Kidney (tissue), 14 donors: Measurements from ENCODE around the gene CRYAB. TPM values are rescaled to one million over a fixed set of nuclear protein-coding genes. Genes with fewer than 3 reads are reported as not detected.

Experiments used
- DNase-seq, 5 donors: peaks; one replicate each; pipeline ENCODE4 v3.0.0-alpha.2; 2013 to 2020
- FAIRE-seq: peaks from 2 replicates; lab custom pipeline; 2012; peaks lifted over from hg19 to GRCh38; lab: Jason Lieb, UNC
- H3K27ac ChIP-seq, 2 donors: one replicate each; pipeline ENCODE4 v1.7.0; 2013; ENCODE audit warnings: low read depth in 2 of 2, low read length in 2 of 2, inconsistent platforms in 1 of 2
- H3K27me3 ChIP-seq: one replicate; pipeline ENCODE4 v1.7.1; 2013; ENCODE audit warnings: low read length, inconsistent platforms; ENCODE audit not compliant: control insufficient read depth, insufficient read depth
- H3K36me3 ChIP-seq, 3 donors: one replicate each; pipeline versions ENCODE4 v1.7.0 to v1.7.1; 2013; ENCODE audit warnings: low read length in 3 of 3, control low read depth in 1 of 3, inconsistent platforms in 1 of 3; ENCODE audit not compliant: insufficient read depth in 3 of 3, control insufficient read depth in 2 of 3
- H3K4me1 ChIP-seq, 3 donors: one replicate each; pipeline versions ENCODE4 v1.7.0 to v1.7.1; 2013; ENCODE audit warnings: low read length in 3 of 3, inconsistent platforms in 1 of 3, low read depth in 1 of 3; ENCODE audit not compliant: control insufficient read depth in 2 of 3, insufficient read depth in 2 of 3
- H3K4me3 ChIP-seq, 3 donors: one replicate each; pipeline versions ENCODE4 v1.7.0 to v1.8.1; 2013; ENCODE audit warnings: low read length in 3 of 3, control low read depth in 1 of 3, inconsistent platforms in 1 of 3
- H3K9ac ChIP-seq, 3 donors: one replicate each; pipeline versions ENCODE4 v1.7.0 to v1.7.1; 2013; ENCODE audit warnings: low read length in 3 of 3, control low read depth in 1 of 3, inconsistent platforms in 1 of 3
- H3K9me3 ChIP-seq, 3 donors: one replicate each; pipeline versions ENCODE4 v1.7.0 to v1.7.1; 2013; ENCODE audit warnings: low read length in 3 of 3, control low read depth in 1 of 3, inconsistent platforms in 1 of 3; ENCODE audit not compliant: control insufficient read depth in 2 of 3, insufficient read depth in 1 of 3
- intact Hi-C: fragments of 100-400 bp; cut with DNase I; formaldehyde crosslinking; loops from one replicate; pipeline ENCODE4 v1.11.1; 2022
- polyA plus RNA-seq: library from polyadenylated mRNA; stranded (reverse); fragments of 350-450 nt; fragmentation: Illumina TruSeq; extraction: RNeasy Lipid Tissue Mini Kit (QIAGEN cat#74804); gene quantifications from one replicate; pipeline ENCODE4 v1.2.3, GENCODE V29; 2014; ENCODE audit warnings: low read depth, low replicate concordance; ENCODE audit not compliant: insufficient read depth
- total RNA-seq: library from RNA; stranded (reverse); fragmentation: NEBNext Ultra II Directional; extraction: Animal tissue kit (Norgen Biotek cat#: 25700); gene quantifications from one replicate; pipeline ENCODE4 v1.2.1, GENCODE V29; 2021
- TF ChIP-seq, protein P1 (sequence below): IDR thresholded peaks from 3 replicates; pipeline ENCODE4 v1.5.1; 2012; ENCODE audit warnings: mild to moderate bottlenecking, moderate library complexity, borderline replicate concordance; ENCODE audit not compliant: insufficient read depth; ENCODE audit errors: extremely low read depth
- donor health status: control.
- donor health status: control.
- donor health status: control.
- donor health status: control.
- donor health status: control.
- donor health status: DM: yes; HTN: yes; CAD: no.
- donor health status: Normal renal cell carcinoma (clear cell type).

Gene CRYAB
- total and polyA plus RNA-seq, 2 donors from 2014 or later, result 1,312 to 1,857 TPM

DNA sequence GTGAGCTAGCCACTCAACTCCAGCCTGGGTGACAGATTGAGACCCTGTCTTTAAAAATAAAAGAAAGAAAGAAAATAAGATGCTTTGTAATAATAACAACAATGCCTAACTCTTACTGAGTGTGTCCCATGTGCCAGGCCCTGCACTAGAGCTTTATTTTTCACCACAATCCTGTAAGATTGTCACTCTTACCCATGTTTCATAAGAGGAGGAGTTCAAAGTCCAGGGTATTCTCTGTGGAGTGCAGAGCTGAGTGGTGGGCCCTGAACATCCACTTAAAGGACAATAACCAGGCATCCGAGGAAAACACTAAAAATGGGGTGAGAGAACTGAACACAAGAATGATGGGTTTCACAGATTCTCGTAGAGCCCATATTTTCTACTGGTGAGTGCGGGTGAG is 6.2 kb upstream of the CRYAB start:
- peaks cover 0 to 28% (median 10%) of the 10 kb centered on the region in 3 donors for H3K4me1 ChIP-seq
- H3K27me3 ChIP-seq, result no peaks in the 10 kb centered on the region
- H3K9me3 ChIP-seq, result no peaks in the 10 kb centered on the region
- TF ChIP-seq, protein P1, sequence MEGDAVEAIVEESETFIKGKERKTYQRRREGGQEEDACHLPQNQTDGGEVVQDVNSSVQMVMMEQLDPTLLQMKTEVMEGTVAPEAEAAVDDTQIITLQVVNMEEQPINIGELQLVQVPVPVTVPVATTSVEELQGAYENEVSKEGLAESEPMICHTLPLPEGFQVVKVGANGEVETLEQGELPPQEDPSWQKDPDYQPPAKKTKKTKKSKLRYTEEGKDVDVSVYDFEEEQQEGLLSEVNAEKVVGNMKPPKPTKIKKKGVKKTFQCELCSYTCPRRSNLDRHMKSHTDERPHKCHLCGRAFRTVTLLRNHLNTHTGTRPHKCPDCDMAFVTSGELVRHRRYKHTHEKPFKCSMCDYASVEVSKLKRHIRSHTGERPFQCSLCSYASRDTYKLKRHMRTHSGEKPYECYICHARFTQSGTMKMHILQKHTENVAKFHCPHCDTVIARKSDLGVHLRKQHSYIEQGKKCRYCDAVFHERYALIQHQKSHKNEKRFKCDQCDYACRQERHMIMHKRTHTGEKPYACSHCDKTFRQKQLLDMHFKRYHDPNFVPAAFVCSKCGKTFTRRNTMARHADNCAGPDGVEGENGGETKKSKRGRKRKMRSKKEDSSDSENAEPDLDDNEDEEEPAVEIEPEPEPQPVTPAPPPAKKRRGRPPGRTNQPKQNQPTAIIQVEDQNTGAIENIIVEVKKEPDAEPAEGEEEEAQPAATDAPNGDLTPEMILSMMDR, result no peak
- intact Hi-C loops, result no loop called here
- FAIRE-seq (no peak), DNase-seq (no peak)
- no peak overlapping the region for H3K4me3 ChIP-seq
- peak overlapping the region; percentile 92 to 93 for H3K27ac ChIP-seq
- peak overlapping the region in 1 of 3 donors; percentile 78 for H3K9ac ChIP-seq
- H3K36me3 ChIP-seq, result no peaks in the 10 kb centered on the region

DNA sequence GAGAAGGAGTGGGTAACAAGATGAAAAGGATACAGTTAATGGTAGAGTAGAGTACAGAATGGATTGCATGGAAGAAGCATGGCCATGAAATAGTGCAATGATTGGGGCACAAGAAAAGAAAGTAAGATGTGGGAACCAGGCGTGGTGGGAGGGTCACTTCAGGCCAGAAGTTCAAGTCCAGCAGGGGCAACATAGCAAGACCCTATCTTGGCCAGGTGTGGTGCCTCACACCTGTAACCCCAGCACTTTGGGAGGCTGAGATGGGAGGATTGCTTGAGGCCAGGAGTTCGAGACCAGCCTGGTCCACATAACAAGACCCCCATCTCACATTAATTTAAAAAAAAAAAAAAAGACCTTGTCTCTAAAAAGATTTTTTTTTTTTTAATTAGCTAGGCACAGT is 5.7 kb upstream of the CRYAB start:
- Histone ChIP-seq H3K4me1 (peaks cover 0 to 29% (median 11%) of the 10 kb centered on the region in 3 donors), H3K9me3 (no peaks in the 10 kb centered on the region), H3K4me3 (no peak overlapping the region), H3K9ac (peak overlapping the region in 1 of 3 donors; percentile 27), H3K27ac (peak overlapping the region in 1 of 2 donors; percentile 93), H3K36me3 (no peaks in the 10 kb centered on the region), H3K27me3 (no peaks in the 10 kb centered on the region)
- TF ChIP-seq, protein P1, result no peak
- no peak for DNase-seq
- intact Hi-C loops, result no loop called here
- no peak for FAIRE-seq

DNA sequence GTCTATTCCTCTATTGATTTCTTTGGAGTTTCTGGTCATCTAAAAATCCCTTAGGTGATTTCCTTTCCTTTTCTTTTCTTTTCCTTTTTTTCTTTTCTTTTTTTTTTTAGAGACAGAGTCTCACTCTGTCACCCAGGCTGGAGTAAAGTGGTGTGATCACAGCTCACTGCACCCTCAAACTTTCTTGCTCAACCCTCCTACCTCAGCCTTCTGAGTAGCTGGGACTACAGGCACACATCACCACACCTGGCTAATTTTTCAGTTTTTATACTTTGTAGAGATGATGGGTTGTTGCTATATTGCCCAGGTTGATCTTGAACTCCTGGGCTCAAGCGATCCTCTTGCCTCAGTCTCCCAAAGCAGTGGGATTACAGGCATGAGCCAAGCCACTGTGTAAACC is 5.2 kb upstream of the CRYAB start:
- no peaks in the 10 kb centered on the region for H3K9me3 ChIP-seq
- H3K4me3 ChIP-seq, result no peak overlapping the region
- TF ChIP-seq, protein P1, result no peak
- H3K27me3 ChIP-seq, result no peaks in the 10 kb centered on the region
- no peak for DNase-seq
- peaks cover 0 to 32% (median 15%) of the 10 kb centered on the region in 3 donors for H3K4me1 ChIP-seq
- no peaks in the 10 kb centered on the region for H3K36me3 ChIP-seq
- FAIRE-seq, result no peak
- H3K27ac ChIP-seq, result peak overlapping the region in 1 of 2 donors; percentile 18
- H3K9ac ChIP-seq, result peak overlapping the region in 1 of 3 donors; percentile 27
- intact Hi-C loops, result no loop called here

DNA sequence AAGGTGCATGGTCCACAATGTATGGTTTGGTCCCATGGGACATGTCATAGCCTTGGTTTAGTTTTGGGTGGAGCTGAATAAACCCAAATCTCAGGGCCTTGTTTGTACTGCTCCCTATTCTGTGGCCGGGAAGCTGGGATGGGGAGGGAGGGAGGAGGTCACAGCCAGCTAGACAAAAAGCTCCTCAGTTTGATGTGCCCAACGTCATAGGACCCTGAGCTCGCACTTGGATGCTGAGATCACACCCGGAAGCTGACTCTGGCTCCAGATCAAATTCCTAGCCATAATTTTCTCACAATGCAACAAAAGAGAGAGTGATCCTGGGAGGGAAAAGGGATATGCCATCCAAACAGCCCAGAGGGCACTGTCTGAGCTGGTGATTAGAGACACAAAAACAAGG is 2.4 kb upstream of the CRYAB start:
- H3K9me3 ChIP-seq, result no peaks in the 10 kb centered on the region
- peaks cover 0 to 21% (median 19%) of the 10 kb centered on the region in 3 donors for H3K4me1 ChIP-seq
- FAIRE-seq (no peak), DNase-seq (peak in 4 of 5 donors; percentile 39 to 86 (median 74))
- TF ChIP-seq, protein P1, result no peak
- no peaks in the 10 kb centered on the region for H3K27me3 ChIP-seq
- H3K9ac ChIP-seq, result peak overlapping the region in 1 of 3 donors; percentile 64
- peak overlapping the region; percentile 86 to 90 for H3K27ac ChIP-seq
- no peaks in the 10 kb centered on the region for H3K36me3 ChIP-seq
- intact Hi-C loops, result no loop called here
- H3K4me3 ChIP-seq, result peak overlapping the region in 2 of 3 donors; percentile 18 to 59
